Measurements from ENCODE around the gene XRRA1.
"Not testable (repeated sequence)": the region's sequence is repeated elsewhere in the genome, so short reads cannot be mapped to it uniquely, and the experiment has no call there.

The XRRA1 gene, protein sequence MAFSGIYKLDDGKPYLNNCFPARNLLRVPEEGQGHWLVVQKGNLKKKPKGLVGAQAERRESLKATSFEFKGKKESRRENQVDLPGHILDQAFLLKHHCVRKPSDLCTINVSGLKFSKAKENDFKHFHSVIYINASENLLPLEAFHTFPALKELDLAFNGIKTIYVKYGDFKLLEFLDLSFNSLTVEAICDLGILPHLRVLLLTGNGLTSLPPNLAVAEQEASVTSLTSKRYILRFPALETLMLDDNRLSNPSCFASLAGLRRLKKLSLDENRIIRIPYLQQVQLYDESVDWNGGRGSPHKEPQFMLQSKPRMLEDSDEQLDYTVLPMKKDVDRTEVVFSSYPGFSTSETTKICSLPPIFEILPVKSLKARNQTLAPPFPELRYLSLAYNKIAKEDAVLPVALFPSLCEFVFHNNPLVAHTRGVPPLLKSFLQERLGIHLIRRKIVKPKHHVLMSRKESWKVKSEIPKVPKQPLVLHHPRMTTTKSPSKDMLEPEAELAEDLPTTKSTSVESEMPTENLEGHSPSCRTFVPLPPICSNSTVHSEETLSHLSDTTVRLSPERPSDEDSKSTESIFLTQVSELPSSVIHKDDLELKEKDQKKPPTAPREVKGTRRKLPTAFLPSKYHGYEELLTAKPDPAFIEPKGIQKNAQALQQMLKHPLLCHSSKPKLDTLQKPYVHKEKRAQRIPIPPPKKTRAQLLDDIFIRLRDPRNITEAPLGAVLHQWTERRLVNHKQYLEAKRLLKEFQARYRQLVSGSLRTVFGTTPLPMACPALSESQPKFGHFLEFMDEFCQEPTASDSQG

GRCh38 chr11:74948898-74949752, at the start of gene XRRA1, which contains the start of gene SPCS2:
XRRA1 (minus strand) TSS chr11:74949091; CDS start chr11:74940878, 8,213 bp downstream.
SPCS2 (plus strand) TSS chr11:74949266; CDS start chr11:74949286, 20 bp downstream.
- DNase-seq = peak; percentile 98

DNA sequence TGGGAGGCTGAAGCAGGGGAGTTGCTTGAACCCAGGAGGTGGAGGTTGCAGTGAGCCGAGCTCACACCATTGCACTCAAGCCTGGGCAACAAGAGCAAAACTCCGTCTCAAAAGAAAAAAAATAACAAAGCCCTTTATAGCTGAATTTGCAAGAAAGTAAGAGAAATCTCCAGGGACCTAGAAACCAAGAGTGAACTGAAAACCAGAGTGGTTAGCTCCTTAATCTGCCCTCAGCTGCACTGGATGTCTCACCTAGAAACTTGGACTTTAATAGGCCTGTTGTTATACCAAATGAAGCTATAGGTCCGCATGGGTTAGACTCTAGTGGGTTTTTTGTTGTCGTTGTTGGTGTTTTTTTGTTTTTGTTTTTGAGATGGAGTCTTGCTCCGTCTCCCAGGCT, 44.0 kb upstream of the XRRA1 start:
- no peak for DNase-seq

DNA sequence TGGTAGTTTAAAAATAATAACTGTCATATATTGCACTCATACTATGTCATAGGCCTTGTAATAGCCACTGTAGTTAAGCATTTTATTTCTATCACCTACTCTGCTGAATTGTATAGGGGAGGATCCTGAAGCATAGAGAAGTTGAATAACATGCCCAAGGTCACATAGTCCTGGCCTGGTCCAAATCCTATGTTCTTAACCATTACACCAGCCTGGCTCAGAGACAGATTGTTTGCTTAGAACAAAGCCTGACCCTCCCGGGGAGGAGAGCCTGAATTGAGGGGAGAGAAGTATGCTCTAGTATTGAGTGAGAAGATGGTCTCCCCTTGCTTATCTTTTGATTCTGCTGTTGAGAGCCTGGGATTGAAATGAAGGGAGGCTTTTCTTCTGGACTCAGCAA, 42.0 kb upstream of the XRRA1 start:
- no peak for DNase-seq

DNA sequence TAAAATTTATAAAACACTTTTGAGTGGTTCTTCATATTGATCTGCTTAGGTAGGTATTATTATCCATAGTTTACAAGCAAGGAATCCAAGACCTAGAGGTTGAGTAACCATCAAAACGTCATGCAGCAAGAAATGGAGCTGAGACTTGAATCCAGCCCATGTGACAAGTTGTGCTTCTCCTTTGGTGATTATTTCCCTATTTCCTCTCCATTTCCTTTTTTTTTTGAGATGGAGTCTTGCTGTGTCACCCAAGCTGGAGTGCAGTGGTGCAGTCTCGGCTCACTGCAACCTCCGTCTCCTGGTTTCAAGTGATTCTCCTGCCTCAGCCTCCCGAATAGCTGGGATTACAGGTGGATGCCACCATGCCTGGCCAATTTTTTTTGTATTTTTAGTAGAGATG, 41.3 kb upstream of the XRRA1 start:
- not testable (repeated sequence) for DNase-seq

- DNase-seq = no peak
Observed at GRCh38 chr11:74989260-74989638, 40.4 kb upstream of the XRRA1 start.

GRCh38 chr11:74988541-74989259, 39.8 kb upstream of the XRRA1 start, which contains the start of gene NEU3:
NEU3 (plus strand) TSS chr11:74988933; CDS start chr11:74989061, 128 bp downstream.
- peak; percentile 88 for DNase-seq

GRCh38 chr11:74984730-74985129, 35.8 kb upstream of the XRRA1 start:
- DNase-seq = no peak

DNA sequence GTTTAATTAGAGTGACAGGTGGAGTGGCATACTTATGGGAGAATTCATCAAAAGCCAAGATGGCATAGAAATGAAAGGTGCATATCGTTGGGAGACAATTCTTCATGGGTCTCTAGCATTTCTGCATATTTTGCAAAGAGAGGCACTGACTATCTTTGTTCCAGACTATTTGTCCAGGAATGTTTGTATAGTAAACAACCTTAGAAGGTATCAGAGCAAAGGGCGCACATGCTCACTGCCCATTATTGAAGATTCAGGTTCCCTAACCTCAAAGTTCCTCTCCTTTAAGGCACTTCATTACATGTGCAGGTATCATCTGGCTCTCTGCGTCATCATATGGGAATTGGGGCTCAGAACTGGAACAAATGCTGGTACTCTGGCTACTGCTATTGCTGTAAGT, 35.2 kb upstream of the XRRA1 start:
- no peak for DNase-seq

DNA sequence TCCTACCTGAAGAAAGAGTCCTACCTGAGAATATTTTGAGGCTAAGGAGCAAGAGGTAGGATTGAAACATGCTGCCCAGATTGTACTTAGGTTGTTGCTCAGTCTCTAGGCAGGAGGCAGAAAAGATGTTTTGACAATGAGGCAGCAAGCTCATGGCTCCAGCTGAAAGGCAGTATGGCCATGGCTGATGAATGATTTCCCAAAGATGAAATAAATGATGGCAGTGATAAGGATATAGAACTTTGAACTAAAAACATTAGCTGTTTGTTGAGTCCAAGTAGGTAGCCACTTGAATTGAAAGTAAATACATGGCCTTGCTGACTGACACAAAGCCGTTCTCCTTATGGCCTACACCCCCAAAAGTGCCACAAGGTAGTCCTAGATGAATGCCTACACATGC, 33.0 kb upstream of the XRRA1 start:
- no peak for DNase-seq

- DNase-seq = no peak
Observed at GRCh38 chr11:74980634-74981033, 31.7 kb upstream of the XRRA1 start.

DNA sequence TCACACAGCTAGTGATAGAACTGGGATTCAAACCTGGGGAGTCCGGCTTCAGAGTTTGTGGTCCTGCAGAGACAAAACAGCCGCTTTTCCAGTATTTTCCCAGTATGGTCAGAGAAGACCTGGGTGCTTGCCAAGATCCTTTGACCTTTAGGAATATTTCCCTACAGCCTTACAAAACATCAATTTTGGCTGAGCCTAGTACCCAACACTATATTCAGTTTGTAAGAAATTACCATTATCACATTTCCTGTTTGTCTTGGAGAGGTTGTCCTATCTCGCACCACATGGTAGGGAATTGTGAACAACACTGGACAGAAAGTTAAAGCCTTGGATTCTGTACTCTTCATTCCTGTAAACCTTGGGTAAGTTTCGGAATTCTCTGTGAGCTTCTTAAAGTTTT, 29.1 kb upstream of the XRRA1 start:
- no peak for DNase-seq

DNA sequence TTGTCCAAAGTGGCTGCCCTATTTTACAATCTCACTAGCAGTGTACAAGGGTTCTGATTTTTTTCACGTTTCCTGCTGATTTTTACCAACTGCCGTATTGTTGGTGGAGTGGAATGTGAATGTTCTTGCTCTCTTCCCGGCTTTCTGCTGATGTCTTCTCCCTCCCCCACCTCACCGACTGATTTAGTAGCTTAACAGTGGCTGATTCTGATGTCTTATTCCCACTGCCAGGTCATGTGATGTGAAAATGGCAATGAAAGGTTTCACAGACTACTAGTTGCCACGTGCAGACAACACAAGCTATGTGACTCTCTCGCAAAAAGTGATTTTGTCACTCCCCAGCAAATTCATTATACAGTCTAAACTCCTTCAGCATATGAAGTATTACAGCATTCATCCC, 22.5 kb upstream of the XRRA1 start:
- no peak for DNase-seq

DNA sequence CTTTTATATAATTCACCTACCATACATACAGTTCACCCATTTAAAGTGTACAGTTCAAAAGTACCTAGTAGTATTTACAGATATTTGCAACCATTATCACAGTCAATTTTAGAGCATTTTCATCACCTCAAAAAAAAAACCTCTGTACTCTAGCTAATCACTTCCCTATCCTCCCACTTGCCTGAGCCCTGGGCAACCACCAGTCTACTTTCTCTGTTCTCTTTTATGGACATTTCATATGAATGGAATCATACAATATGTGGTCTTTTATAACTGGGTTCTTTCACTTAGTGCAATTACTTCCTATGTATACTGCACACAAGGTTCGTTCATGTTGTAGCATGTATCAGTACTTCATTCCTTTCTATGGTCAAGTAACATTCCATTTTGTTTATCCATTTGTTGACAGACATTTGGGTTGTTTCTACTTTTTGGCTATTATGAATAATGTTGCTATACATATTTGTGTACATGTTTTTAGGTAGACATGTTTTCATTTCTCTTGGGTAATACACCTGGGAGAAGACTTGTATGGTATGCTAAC, 22.0 kb upstream of the XRRA1 start:
- no peak for DNase-seq

DNA sequence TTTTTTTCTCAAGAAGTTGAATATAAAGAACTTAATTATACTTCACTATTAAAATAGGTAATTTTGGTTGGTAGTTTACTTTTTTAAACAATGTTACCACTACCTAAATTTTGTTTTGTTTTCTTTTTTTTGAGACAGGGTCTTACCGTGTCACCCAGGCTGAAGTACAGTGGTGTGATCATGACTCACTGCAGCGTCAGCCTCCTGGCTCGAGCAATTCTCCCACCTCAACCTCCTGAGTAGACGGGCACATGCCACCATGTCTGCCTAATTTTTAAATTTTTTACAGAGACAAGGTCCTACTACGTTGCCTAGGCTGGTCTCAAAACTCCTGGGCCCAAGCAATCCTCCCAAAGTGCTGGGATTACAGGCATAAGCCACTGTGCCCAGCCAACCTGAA, 17.8 kb upstream of the XRRA1 start:
- DNase-seq = peak; percentile 19

- not testable (repeated sequence) for DNase-seq
Observed at GRCh38 chr11:74960128-74960527, 11.2 kb upstream of the XRRA1 start.

- DNase-seq = no peak
Observed at GRCh38 chr11:74957937-74958629, 9.2 kb upstream of the XRRA1 start.

DNA sequence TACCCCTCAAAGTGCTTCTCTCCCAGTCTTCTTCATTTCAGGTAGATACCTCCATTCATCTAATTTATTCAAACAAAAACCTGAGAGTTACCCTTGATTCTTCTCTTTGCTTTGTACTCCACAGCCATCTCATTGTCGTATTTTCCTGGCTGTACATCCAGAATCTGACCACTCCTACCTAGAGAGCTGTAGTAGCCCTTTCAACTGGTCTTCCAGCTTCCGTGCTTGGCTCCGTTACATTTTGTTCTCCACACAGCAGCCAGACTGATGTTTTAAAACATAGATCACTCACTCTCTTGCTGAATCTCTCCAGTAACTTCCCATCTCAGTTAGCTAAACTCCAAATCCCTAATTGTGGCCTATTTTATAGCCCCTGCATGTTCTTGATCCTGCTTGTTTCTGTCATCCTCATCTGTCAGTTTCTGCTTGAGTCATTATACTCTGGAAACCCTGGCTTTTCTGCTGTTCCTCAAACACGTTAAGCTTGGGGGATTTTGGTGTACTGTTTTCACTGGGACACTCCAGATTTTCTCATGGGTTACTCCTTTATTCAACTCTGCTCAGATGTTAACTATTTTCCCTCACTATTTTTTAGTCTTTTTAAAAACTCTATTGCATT, 7.6 kb upstream of the XRRA1 start:
- DNase-seq = no peak

DNA sequence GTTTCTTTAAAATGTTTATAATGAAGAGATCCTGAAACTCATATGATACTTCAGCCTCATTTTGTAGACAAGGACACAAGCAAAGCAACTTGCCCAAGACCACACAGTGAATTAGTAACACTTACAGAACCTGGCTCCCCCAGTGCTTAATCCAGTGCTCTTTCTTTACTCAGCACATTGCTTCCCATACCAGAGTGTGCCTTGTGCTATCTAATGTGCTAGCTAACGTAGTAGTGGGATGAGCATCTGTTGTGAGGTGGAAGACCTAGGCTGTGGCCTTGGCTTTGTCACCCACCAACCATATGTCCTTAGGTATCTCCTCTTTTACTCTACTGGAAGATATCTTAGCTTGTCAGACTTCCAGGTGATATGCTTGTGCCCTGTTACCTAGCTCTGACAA, 5.3 kb upstream of the XRRA1 start:
- no peak for DNase-seq

DNA sequence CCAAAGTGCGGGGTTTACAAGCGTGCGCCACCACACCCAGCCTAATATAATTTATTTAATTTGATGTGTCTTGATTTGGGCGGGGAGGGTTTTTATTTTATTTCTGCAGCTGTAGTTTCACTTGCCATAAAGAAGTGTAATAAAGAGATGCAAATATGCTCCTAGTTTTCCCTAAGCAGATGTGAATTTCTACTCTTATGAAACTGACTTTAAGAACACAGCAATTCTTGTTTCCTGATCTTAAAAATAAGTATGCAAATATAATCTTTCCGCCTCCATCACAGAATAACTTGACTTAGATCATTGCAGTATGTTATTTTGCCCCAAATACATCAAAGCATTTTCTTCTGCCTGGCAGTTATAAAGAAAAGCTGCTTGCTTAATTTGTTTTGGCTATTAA, 4.6 kb upstream of the XRRA1 start:
- no peak for DNase-seq

DNA sequence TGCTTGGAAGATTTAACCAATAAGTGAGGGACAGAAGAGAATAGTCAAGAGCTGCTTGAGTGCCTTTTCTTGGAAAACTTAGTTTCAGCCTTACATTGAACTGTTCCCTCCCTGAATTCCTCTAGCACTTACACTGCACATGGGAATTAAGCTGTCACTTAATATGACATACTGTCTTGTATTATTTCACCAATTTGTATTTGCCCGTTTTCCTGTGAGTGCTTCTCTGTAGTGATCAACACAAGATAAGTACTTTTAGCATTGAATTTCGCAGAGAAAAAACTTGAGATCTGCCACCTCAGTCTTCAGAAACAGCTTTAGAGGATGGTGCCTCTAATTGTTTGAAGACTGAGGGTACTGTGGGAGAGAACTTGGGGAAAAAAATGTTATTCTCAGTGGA, 3.9 kb upstream of the XRRA1 start:
- no peak for DNase-seq

- no peak for DNase-seq
Observed at GRCh38 chr11:74951226-74951625, 2.3 kb upstream of the XRRA1 start.
